ENCODE data around the gene PAPSS1. TPM values are rescaled to one million over a fixed set of nuclear protein-coding genes. Genes with fewer than 3 reads are reported as not detected.
A peak's percentile ranks its signal among the peaks of the same experiment; 100 is the strongest.

The PAPSS1 gene
- total RNA-seq, 1 experiment from 2014 or later = 83.6 TPM

- H2AFZ ChIP-seq (ENCODE audit: low read length) = no peak overlapping the region
- H2BK120ac ChIP-seq (ENCODE audit: low read depth, low read length, poor library complexity, severe bottlenecking) = no peak overlapping the region
- H2BK12ac ChIP-seq (ENCODE audit: insufficient read length, low read depth, low read length) = no peak overlapping the region
- Mint-ChIP-seq H3K4me3 (no peak overlapping the region), H3K9me3 (peaks cover 0 to 8% of the 10 kb centered on the region in 2 experiments; a peak in 4 of 5 replicates), H3K36me3 (ENCODE audit: insufficient read depth in 1 of 3, low read depth in 3 of 3) (peaks cover 14 to 29% (median 15%) of the 10 kb centered on the region in 3 experiments), H3K27ac (peak overlapping the region in 1 of 3 experiments; percentile 50; a peak in 2 of 7 replicates), H3K27me3 (ENCODE audit: low read depth) (no peaks in the 10 kb centered on the region), H3K4me1 (no peaks in the 10 kb centered on the region)
- H3K4me1 ChIP-seq (ENCODE audit: insufficient read depth, low read length) = no peaks in the 10 kb centered on the region
- H3K14ac ChIP-seq (ENCODE audit: insufficient read depth, low read length) = no peak overlapping the region
- no peak for DNase-seq
- no peak overlapping the region for H3K27ac ChIP-seq (ENCODE audit: insufficient read length, low read depth, low read length)
- H2BK5ac ChIP-seq (ENCODE audit: insufficient read length, low read length) = no peak overlapping the region
- H3K18ac ChIP-seq (ENCODE audit: insufficient read length, low read depth, low read length) = no peak overlapping the region
- TF ChIP-seq, protein P1, sequence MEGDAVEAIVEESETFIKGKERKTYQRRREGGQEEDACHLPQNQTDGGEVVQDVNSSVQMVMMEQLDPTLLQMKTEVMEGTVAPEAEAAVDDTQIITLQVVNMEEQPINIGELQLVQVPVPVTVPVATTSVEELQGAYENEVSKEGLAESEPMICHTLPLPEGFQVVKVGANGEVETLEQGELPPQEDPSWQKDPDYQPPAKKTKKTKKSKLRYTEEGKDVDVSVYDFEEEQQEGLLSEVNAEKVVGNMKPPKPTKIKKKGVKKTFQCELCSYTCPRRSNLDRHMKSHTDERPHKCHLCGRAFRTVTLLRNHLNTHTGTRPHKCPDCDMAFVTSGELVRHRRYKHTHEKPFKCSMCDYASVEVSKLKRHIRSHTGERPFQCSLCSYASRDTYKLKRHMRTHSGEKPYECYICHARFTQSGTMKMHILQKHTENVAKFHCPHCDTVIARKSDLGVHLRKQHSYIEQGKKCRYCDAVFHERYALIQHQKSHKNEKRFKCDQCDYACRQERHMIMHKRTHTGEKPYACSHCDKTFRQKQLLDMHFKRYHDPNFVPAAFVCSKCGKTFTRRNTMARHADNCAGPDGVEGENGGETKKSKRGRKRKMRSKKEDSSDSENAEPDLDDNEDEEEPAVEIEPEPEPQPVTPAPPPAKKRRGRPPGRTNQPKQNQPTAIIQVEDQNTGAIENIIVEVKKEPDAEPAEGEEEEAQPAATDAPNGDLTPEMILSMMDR (conservative IDR thresholded peaks at IDR 0.05) = no peak
- H3K4me2 ChIP-seq (ENCODE audit: insufficient read depth, insufficient read length, low read length) = no peak overlapping the region
- no peaks in the 10 kb centered on the region for H3K79me2 ChIP-seq (ENCODE audit: insufficient read depth, low read length)
- no peak overlapping the region for H3T11ph ChIP-seq (ENCODE audit: low read length)
- no peak overlapping the region for H4K8ac ChIP-seq (replicated peaks; ENCODE audit: insufficient read length, low read depth, low read length)
- no peak overlapping the region for H4K91ac ChIP-seq (ENCODE audit: insufficient read length, low read depth, low read length)
- no peaks in the 10 kb centered on the region for H3K27me3 ChIP-seq (ENCODE audit: insufficient read depth, low read length)
- H2AK5ac ChIP-seq (ENCODE audit: insufficient read length, low read length) = no peak overlapping the region
- no peak overlapping the region for H4K5ac ChIP-seq (ENCODE audit: insufficient read length, low read depth, low read length)
- H3K56ac ChIP-seq (ENCODE audit: insufficient read length, low read depth, low read length) = no peak overlapping the region
- H3K79me1 ChIP-seq (ENCODE audit: insufficient read depth, low read depth, low read length, poor library complexity, severe bottlenecking) = peaks cover 3% of the 10 kb centered on the region
- H3K9ac ChIP-seq (ENCODE audit: extremely low read depth, insufficient read length, low read length) = no peak overlapping the region
- H4K20me1 ChIP-seq (ENCODE audit: control insufficient read depth, insufficient read depth, insufficient read length) = no peaks in the 10 kb centered on the region
- H3K4ac ChIP-seq (ENCODE audit: low read depth, low read length) = no peak overlapping the region
- H3K9me3 ChIP-seq (ENCODE audit: control insufficient read depth, low read depth, low read length) = no peaks in the 10 kb centered on the region
- no peak overlapping the region for H3K23ac ChIP-seq (ENCODE audit: insufficient read length, low read depth, low read length)
- no peak overlapping the region for H2BK15ac ChIP-seq (ENCODE audit: low read depth, low read length)
- H2BK20ac ChIP-seq (ENCODE audit: low read depth, low read length, poor library complexity, severe bottlenecking) = no peak overlapping the region
- no peaks in the 10 kb centered on the region for H3K23me2 ChIP-seq (ENCODE audit: insufficient read length, low read depth, low read length, poor library complexity, severe bottlenecking)
These were observed 101.4 kb downstream of the PAPSS1 start for GRCh38 chr4:107618656-107619055.

All from H9 (cell line).